ENCODE data around the gene RRP1B. TPM values are rescaled to one million over a fixed set of nuclear protein-coding genes. Genes with fewer than 3 reads are reported as not detected.
A peak's percentile ranks its signal among the peaks of the same experiment; 100 is the strongest.

RRP1B gene
- total and polyA plus RNA-seq, 2 of the 13 experiments (the other 11 are each of a cell fraction or from before 2014, with no cell fraction given): 16.3 to 46.2 TPM

DNA sequence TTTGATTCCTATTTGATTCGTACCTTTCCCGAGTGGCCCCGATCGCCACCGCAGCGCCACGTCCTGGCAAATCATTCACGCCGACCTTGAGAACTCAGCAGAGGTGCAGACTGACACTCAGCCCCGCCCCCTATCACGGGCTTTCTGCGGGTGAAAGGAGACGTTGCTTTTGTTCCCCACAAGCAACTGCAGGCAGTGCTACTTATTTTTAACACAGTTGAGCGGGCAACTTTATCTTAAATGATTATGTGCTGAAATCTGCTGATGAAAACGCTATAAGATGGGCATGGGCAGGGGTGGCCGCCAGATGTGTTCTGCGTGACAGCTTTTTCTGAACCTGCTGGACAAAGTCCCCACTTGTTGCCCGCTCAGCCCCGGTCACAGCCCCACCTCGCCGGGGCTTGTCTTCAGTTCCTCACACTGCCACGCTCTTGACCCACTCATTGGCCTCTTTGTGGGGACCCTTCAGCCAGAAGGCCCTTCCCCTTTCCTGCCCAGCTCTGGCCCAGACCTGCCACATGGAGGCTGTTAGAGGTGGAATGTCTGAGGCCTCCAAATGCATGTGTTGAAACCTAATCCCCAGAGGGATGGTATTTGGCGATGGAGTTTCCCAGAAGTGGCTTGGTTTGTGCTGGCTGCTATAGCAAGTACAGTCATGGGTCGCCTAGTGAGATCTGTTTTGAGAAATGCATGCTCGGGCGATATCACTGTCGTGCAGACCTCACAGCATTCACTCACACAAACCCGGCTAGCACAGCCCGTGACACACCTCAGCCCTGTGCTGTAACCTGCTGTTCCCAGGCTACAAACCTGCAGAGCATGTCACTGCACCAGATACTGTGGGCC is 43.9 kb downstream of the RRP1B start (continued):
- TF ChIP-seq EP300 (IDR thresholded peaks at IDR 0.05; ENCODE audit: low read depth in 2 of 2, low read length in 2 of 2): no peak
- no peak for TF ChIP-seq EP300 (CRISPR knock-in tag; IDR thresholded peaks at IDR 0.05; ENCODE audit: borderline replicate concordance)
- no peak for TF ChIP-seq ZNF780A (CRISPR knock-in tag; IDR thresholded peaks at IDR 0.05)
- TF ChIP-seq CBX5 (CRISPR knock-in tag; IDR thresholded peaks at IDR 0.05; ENCODE audit: borderline replicate concordance): no peak
- TF ChIP-seq ELF3 (CRISPR knock-in tag; IDR thresholded peaks at IDR 0.05): no peak
- TF ChIP-seq ZNF367 (CRISPR knock-in tag; IDR thresholded peaks at IDR 0.05; ENCODE audit: borderline replicate concordance): no peak
- TF ChIP-seq, protein P1, sequence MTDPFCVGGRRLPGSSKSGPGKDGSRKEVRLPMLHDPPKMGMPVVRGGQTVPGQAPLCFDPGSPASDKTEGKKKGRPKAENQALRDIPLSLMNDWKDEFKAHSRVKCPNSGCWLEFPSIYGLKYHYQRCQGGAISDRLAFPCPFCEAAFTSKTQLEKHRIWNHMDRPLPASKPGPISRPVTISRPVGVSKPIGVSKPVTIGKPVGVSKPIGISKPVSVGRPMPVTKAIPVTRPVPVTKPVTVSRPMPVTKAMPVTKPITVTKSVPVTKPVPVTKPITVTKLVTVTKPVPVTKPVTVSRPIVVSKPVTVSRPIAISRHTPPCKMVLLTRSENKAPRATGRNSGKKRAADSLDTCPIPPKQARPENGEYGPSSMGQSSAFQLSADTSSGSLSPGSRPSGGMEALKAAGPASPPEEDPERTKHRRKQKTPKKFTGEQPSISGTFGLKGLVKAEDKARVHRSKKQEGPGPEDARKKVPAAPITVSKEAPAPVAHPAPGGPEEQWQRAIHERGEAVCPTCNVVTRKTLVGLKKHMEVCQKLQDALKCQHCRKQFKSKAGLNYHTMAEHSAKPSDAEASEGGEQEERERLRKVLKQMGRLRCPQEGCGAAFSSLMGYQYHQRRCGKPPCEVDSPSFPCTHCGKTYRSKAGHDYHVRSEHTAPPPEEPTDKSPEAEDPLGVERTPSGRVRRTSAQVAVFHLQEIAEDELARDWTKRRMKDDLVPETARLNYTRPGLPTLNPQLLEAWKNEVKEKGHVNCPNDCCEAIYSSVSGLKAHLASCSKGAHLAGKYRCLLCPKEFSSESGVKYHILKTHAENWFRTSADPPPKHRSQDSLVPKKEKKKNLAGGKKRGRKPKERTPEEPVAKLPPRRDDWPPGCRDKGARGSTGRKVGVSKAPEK (CRISPR knock-in tag; IDR thresholded peaks at IDR 0.05; ENCODE audit: borderline replicate concordance): peak; percentile 75; the same call in 1 of the 2 replicates
- TF ChIP-seq, protein P2, sequence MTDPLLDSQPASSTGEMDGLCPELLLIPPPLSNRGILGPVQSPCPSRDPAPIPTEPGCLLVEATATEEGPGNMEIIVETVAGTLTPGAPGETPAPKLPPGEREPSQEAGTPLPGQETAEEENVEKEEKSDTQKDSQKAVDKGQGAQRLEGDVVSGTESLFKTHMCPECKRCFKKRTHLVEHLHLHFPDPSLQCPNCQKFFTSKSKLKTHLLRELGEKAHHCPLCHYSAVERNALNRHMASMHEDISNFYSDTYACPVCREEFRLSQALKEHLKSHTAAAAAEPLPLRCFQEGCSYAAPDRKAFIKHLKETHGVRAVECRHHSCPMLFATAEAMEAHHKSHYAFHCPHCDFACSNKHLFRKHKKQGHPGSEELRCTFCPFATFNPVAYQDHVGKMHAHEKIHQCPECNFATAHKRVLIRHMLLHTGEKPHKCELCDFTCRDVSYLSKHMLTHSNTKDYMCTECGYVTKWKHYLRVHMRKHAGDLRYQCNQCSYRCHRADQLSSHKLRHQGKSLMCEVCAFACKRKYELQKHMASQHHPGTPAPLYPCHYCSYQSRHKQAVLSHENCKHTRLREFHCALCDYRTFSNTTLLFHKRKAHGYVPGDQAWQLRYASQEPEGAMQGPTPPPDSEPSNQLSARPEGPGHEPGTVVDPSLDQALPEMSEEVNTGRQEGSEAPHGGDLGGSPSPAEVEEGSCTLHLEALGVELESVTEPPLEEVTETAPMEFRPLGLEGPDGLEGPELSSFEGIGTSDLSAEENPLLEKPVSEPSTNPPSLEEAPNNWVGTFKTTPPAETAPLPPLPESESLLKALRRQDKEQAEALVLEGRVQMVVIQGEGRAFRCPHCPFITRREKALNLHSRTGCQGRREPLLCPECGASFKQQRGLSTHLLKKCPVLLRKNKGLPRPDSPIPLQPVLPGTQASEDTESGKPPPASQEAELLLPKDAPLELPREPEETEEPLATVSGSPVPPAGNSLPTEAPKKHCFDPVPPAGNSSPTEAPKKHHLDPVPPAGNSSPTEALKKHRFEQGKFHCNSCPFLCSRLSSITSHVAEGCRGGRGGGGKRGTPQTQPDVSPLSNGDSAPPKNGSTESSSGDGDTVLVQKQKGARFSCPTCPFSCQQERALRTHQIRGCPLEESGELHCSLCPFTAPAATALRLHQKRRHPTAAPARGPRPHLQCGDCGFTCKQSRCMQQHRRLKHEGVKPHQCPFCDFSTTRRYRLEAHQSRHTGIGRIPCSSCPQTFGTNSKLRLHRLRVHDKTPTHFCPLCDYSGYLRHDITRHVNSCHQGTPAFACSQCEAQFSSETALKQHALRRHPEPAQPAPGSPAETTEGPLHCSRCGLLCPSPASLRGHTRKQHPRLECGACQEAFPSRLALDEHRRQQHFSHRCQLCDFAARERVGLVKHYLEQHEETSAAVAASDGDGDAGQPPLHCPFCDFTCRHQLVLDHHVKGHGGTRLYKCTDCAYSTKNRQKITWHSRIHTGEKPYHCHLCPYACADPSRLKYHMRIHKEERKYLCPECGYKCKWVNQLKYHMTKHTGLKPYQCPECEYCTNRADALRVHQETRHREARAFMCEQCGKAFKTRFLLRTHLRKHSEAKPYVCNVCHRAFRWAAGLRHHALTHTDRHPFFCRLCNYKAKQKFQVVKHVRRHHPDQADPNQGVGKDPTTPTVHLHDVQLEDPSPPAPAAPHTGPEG (CRISPR knock-in tag; IDR thresholded peaks at IDR 0.05): no peak
- TF ChIP-seq HNRNPL (IDR thresholded peaks at IDR 0.05; ENCODE audit: low read depth, low read length): 0 out of 2 replicates have a peak, but pooled peaks have one; percentile 53
- TF ChIP-seq SALL1 (CRISPR knock-in tag; IDR thresholded peaks at IDR 0.05): peak; percentile 35
- 0 out of 2 replicates have a peak, but pooled peaks have one; percentile 12 for TF ChIP-seq FOSL2 (CRISPR knock-in tag; IDR thresholded peaks at IDR 0.05)
- TF ChIP-seq, protein P3, sequence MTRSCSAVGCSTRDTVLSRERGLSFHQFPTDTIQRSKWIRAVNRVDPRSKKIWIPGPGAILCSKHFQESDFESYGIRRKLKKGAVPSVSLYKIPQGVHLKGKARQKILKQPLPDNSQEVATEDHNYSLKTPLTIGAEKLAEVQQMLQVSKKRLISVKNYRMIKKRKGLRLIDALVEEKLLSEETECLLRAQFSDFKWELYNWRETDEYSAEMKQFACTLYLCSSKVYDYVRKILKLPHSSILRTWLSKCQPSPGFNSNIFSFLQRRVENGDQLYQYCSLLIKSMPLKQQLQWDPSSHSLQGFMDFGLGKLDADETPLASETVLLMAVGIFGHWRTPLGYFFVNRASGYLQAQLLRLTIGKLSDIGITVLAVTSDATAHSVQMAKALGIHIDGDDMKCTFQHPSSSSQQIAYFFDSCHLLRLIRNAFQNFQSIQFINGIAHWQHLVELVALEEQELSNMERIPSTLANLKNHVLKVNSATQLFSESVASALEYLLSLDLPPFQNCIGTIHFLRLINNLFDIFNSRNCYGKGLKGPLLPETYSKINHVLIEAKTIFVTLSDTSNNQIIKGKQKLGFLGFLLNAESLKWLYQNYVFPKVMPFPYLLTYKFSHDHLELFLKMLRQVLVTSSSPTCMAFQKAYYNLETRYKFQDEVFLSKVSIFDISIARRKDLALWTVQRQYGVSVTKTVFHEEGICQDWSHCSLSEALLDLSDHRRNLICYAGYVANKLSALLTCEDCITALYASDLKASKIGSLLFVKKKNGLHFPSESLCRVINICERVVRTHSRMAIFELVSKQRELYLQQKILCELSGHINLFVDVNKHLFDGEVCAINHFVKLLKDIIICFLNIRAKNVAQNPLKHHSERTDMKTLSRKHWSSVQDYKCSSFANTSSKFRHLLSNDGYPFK (CRISPR knock-in tag; IDR thresholded peaks at IDR 0.05; ENCODE audit: borderline replicate concordance): peak; percentile 56; the same call in 1 of the 2 replicates
- peak; percentile 80 for TF ChIP-seq NRL (CRISPR knock-in tag; IDR thresholded peaks at IDR 0.05; ENCODE audit: borderline replicate concordance)
- TF ChIP-seq ZNF564 (CRISPR knock-in tag; IDR thresholded peaks at IDR 0.05): no peak
- TF ChIP-seq SCMH1 (CRISPR knock-in tag; IDR thresholded peaks at IDR 0.05; ENCODE audit: borderline replicate concordance): no peak
- TF ChIP-seq NFE2L1 (CRISPR knock-in tag; IDR thresholded peaks at IDR 0.05; ENCODE audit: borderline replicate concordance): no peak
- TF ChIP-seq YEATS4 (CRISPR knock-in tag; IDR thresholded peaks at IDR 0.05; ENCODE audit: borderline replicate concordance): peak; percentile 64; the same call in 1 of the 2 replicates
